ENCODE measurements around the gene SH3BP5.

The SH3BP5 gene

GRCh38 chr3:15288331-15289035 is 43.9 kb downstream of the SH3BP5 start:
- no peak overlapping the region for H3K27ac ChIP-seq (ENCODE audit: low read length)
- no peaks in the 10 kb centered on the region for H3K9me3 ChIP-seq (replicated peaks; ENCODE audit: insufficient read depth, low read length)
- H3F3A ChIP-seq (ENCODE audit: insufficient read depth, low read length), result peaks cover 20% of the 10 kb centered on the region
- TF ChIP-seq EZH2 (optimal IDR thresholded peaks at IDR 0.05; ENCODE audit: low read depth, low read length) (no peak), CTCF (IDR thresholded peaks at IDR 0.05; ENCODE audit: low read length) (no peak), EZH2phosphoT487 (IDR thresholded peaks at IDR 0.05; ENCODE audit: low read length) (no peak)
- no peaks in the 10 kb centered on the region for H3K36me3 ChIP-seq (replicated peaks; ENCODE audit: insufficient read depth, low read length)
- H3K79me2 ChIP-seq (ENCODE audit: low read length), result no peaks in the 10 kb centered on the region
- no peak overlapping the region for H3K4me3 ChIP-seq (ENCODE audit: low read length)
- H3K4me2 ChIP-seq (ENCODE audit: low read depth, low read length), result no peak overlapping the region
- no peaks in the 10 kb centered on the region for H4K20me1 ChIP-seq (ENCODE audit: insufficient read depth, low read length)
- no peak overlapping the region for H3K9ac ChIP-seq (ENCODE audit: low read length)
- DNase-seq, result no peak
- H3K27me3 ChIP-seq (replicated peaks; ENCODE audit: insufficient read depth, low read length), result no peaks in the 10 kb centered on the region
- peaks cover 32% of the 10 kb centered on the region for H3K4me1 ChIP-seq (ENCODE audit: low read length)
- no peak overlapping the region for H2AFZ ChIP-seq (ENCODE audit: low read length)
- H3K9me2 ChIP-seq (replicated peaks; ENCODE audit: insufficient read depth, low read length), result no peaks in the 10 kb centered on the region

- no peak overlapping the region for H3K9ac ChIP-seq (ENCODE audit: low read length)
- no peaks in the 10 kb centered on the region for H4K20me1 ChIP-seq (ENCODE audit: insufficient read depth, low read length)
- H3K4me2 ChIP-seq (ENCODE audit: low read depth, low read length), result no peak overlapping the region
- H3F3A ChIP-seq (ENCODE audit: insufficient read depth, low read length), result peaks cover 16% of the 10 kb centered on the region
- H3K9me3 ChIP-seq (replicated peaks; ENCODE audit: insufficient read depth, low read length), result no peaks in the 10 kb centered on the region
- TF ChIP-seq CTCF (IDR thresholded peaks at IDR 0.05; ENCODE audit: low read length) (no peak), EZH2phosphoT487 (IDR thresholded peaks at IDR 0.05; ENCODE audit: low read length) (no peak), EZH2 (optimal IDR thresholded peaks at IDR 0.05; ENCODE audit: low read depth, low read length) (no peak)
- H3K4me3 ChIP-seq (ENCODE audit: low read length), result no peak overlapping the region
- H2AFZ ChIP-seq (ENCODE audit: low read length), result no peak overlapping the region
- no peaks in the 10 kb centered on the region for H3K27me3 ChIP-seq (replicated peaks; ENCODE audit: insufficient read depth, low read length)
- no peak overlapping the region for H3K27ac ChIP-seq (ENCODE audit: low read length)
- no peaks in the 10 kb centered on the region for H3K9me2 ChIP-seq (replicated peaks; ENCODE audit: insufficient read depth, low read length)
- DNase-seq, result no peak
- no peaks in the 10 kb centered on the region for H3K36me3 ChIP-seq (replicated peaks; ENCODE audit: insufficient read depth, low read length)
- no peaks in the 10 kb centered on the region for H3K79me2 ChIP-seq (ENCODE audit: low read length)
- peaks cover 36% of the 10 kb centered on the region for H3K4me1 ChIP-seq (ENCODE audit: low read length)
Measured at GRCh38 chr3:15287565-15288330, 44.6 kb downstream of the SH3BP5 start.

GRCh38 chr3:15286022-15286421 is 46.4 kb downstream of the SH3BP5 start:
- H4K20me1 ChIP-seq (ENCODE audit: insufficient read depth, low read length), result no peaks in the 10 kb centered on the region
- no peak overlapping the region for H2AFZ ChIP-seq (ENCODE audit: low read length)
- H3K9ac ChIP-seq (ENCODE audit: low read length), result no peak overlapping the region
- H3K4me2 ChIP-seq (ENCODE audit: low read depth, low read length), result no peak overlapping the region
- H3K27ac ChIP-seq (ENCODE audit: low read length), result no peak overlapping the region
- H3K4me3 ChIP-seq (ENCODE audit: low read length), result no peak overlapping the region
- TF ChIP-seq EZH2phosphoT487 (IDR thresholded peaks at IDR 0.05; ENCODE audit: low read length) (no peak), EZH2 (optimal IDR thresholded peaks at IDR 0.05; ENCODE audit: low read depth, low read length) (no peak), CTCF (IDR thresholded peaks at IDR 0.05; ENCODE audit: low read length) (no peak)
- no peaks in the 10 kb centered on the region for H3K27me3 ChIP-seq (replicated peaks; ENCODE audit: insufficient read depth, low read length)
- H3K9me2 ChIP-seq (replicated peaks; ENCODE audit: insufficient read depth, low read length), result no peaks in the 10 kb centered on the region
- no peak for DNase-seq
- H3K36me3 ChIP-seq (replicated peaks; ENCODE audit: insufficient read depth, low read length), result no peaks in the 10 kb centered on the region
- H3K79me2 ChIP-seq (ENCODE audit: low read length), result no peaks in the 10 kb centered on the region
- H3K9me3 ChIP-seq (replicated peaks; ENCODE audit: insufficient read depth, low read length), result no peaks in the 10 kb centered on the region
- peaks cover 2% of the 10 kb centered on the region for H3F3A ChIP-seq (ENCODE audit: insufficient read depth, low read length)
- peaks cover 21% of the 10 kb centered on the region for H3K4me1 ChIP-seq (ENCODE audit: low read length)
